ENCODE results near the gene AHNAK2. TPM values are rescaled to one million over a fixed set of nuclear protein-coding genes. Genes with fewer than 3 reads are reported as not detected.

The AHNAK2 gene
- total RNA-seq, 2 donors from 2014 or later = 5.1 to 21.5 TPM

GRCh38 chr14:104968541-104969401, 9.4 kb downstream of the AHNAK2 start:
- H3K4me3 ChIP-seq = no peak overlapping the region
- H3K36me3 ChIP-seq = no peaks in the 10 kb centered on the region
- peak overlapping the region; percentile 1 for H3K27ac ChIP-seq
- no peaks in the 10 kb centered on the region for H3K9me3 ChIP-seq
- H3K27me3 ChIP-seq = peaks cover 15% of the 10 kb centered on the region
- intact Hi-C loops (cut with DNase I) = no loop called here
- TF ChIP-seq CTCF (IDR thresholded peaks at IDR 0.05) = no peak
- peaks cover 27% of the 10 kb centered on the region for H3K4me1 ChIP-seq
- DNase-seq = peak; percentile 60
- peak overlapping the region; percentile 15 to 28 for H3K9ac ChIP-seq (ENCODE audit: low read depth in 2 of 2, low read length in 2 of 2)

GRCh38 chr14:104968153-104968527, 10.0 kb downstream of the AHNAK2 start:
- peak; percentile 78 for DNase-seq
- Histone ChIP-seq H3K27me3 (peaks cover 15% of the 10 kb centered on the region), H3K36me3 (no peaks in the 10 kb centered on the region), H3K9me3 (no peaks in the 10 kb centered on the region), H3K9ac (ENCODE audit: low read depth in 2 of 2, low read length in 2 of 2) (peak overlapping the region in 1 of 2 donors; percentile 9), H3K4me1 (peaks cover 24% of the 10 kb centered on the region), H3K4me3 (peak overlapping the region; percentile 10), H3K27ac (peak overlapping the region; percentile 1)
- no peak for TF ChIP-seq CTCF (IDR thresholded peaks at IDR 0.05)
- intact Hi-C loops (cut with DNase I) = no loop called here

- H3K27me3 ChIP-seq = peaks cover 15% of the 10 kb centered on the region
- no peaks in the 10 kb centered on the region for H3K9me3 ChIP-seq
- DNase-seq = peak; percentile 36
- peaks cover 18% of the 10 kb centered on the region for H3K4me1 ChIP-seq
- TF ChIP-seq CTCF (IDR thresholded peaks at IDR 0.05) = no peak
- peak overlapping the region; percentile 10 for H3K4me3 ChIP-seq
- H3K36me3 ChIP-seq = no peaks in the 10 kb centered on the region
- intact Hi-C loops (cut with DNase I) = no loop called here
- H3K27ac ChIP-seq = no peak overlapping the region
- peak overlapping the region in 1 of 2 donors; percentile 9 for H3K9ac ChIP-seq (ENCODE audit: low read depth in 2 of 2, low read length in 2 of 2)
These were observed 10.6 kb downstream of the AHNAK2 start for GRCh38 chr14:104967386-104968152.

GRCh38 chr14:104966981-104967385, 11.2 kb downstream of the AHNAK2 start:
- intact Hi-C loops (cut with DNase I) = no loop called here
- Histone ChIP-seq H3K9ac (ENCODE audit: low read depth in 2 of 2, low read length in 2 of 2) (no peak overlapping the region), H3K27ac (no peak overlapping the region), H3K4me3 (no peak overlapping the region), H3K4me1 (peaks cover 14% of the 10 kb centered on the region), H3K9me3 (no peaks in the 10 kb centered on the region), H3K36me3 (no peaks in the 10 kb centered on the region), H3K27me3 (peaks cover 15% of the 10 kb centered on the region)
- no peak for DNase-seq
- TF ChIP-seq CTCF (IDR thresholded peaks at IDR 0.05) = no peak

- intact Hi-C loops (cut with DNase I) = no loop called here
- Histone ChIP-seq H3K9ac (ENCODE audit: low read depth in 2 of 2, low read length in 2 of 2) (no peak overlapping the region), H3K36me3 (no peaks in the 10 kb centered on the region), H3K9me3 (no peaks in the 10 kb centered on the region), H3K27me3 (peaks cover 15% of the 10 kb centered on the region), H3K27ac (no peak overlapping the region), H3K4me3 (no peak overlapping the region), H3K4me1 (peaks cover 10% of the 10 kb centered on the region)
- DNase-seq = no peak
- no peak for TF ChIP-seq CTCF (IDR thresholded peaks at IDR 0.05)
These were observed 11.8 kb downstream of the AHNAK2 start for GRCh38 chr14:104966261-104966865.

All from colonic mucosa (tissue), 4 donors.